GM19240 (cell line): ENCODE data around the gene SRPK2.
"Not testable (repeated sequence)": the region's sequence is repeated elsewhere in the genome, so short reads cannot be mapped to it uniquely, and the experiment has no call there.

ENCODE experiments used
- DNase-seq: peaks from one replicate; pipeline ENCODE4 v3.0.0; 2011; ENCODE audit warnings: low spot score; ENCODE audit not compliant: insufficient read length

The SRPK2 gene

DNA sequence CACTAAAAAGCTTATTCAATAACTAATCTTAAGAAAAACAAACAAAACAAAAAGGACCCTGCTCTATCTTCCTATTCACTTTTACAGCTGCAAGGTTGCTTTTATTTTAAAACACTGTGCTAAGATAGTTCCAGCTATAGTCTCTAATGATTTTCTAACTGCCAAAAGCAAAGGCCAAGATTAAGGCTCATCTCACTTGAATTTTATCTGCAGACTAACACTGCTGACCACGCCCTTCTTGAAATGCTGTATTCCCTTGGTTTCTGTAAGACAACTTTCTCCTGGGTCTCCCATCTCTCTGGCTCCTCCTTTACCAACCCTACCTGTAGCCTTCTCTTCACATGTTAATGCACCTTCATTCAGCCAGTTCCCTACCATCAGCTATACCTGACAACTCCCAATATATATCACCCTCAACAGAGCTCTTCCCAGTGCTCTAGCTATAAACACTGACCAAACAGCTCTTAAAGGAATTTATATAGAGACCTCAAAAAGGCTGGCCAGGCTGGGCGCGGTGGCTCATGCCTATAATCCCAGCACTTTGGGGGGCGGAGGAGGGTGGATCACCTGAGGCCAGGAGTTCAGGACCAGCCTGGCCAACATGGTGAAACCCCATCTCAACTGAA is 11.7 kb downstream of the SRPK2 start:
- no peak for DNase-seq

DNA sequence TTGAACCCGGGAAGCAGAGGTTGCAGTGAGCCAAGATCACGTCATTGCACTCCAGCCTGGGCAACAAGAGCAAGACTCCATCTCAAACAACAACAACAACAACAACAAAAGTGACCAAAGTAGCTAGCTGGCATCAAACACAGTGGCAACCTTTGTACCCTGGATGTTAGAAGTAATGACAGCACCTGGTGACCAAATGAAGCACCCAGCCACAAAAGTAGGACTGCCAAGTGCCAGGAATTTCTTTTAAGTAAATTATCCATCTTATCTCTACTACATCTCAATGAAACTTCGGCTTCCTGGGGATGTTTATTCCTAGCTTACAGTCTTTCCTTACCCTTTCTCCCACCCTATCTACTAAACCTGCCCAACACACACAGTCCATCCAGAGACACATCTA is 18.8 kb downstream of the SRPK2 start:
- DNase-seq, result no peak

DNA sequence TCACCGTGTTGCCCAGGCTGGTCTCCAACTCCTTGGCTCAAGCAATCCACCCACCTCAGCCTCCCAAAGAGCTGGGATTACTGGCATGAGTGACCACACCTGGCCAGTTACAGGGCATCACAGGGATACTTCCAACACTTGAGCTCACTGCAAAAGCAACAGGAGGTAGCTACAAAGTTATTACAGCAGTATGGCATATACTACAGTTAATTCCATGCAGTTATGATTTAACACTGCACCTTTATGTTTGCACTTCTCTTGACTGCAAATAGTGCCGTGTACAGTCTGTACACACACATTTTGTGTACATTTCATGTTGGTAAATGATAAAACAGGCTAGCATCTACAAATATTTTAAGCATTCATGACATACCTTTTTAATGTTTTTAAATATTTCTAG is 21.3 kb downstream of the SRPK2 start:
- DNase-seq, result no peak

GRCh38 chr7:105365541-105366534 is 22.9 kb downstream of the SRPK2 start:
- no peak for DNase-seq

DNA sequence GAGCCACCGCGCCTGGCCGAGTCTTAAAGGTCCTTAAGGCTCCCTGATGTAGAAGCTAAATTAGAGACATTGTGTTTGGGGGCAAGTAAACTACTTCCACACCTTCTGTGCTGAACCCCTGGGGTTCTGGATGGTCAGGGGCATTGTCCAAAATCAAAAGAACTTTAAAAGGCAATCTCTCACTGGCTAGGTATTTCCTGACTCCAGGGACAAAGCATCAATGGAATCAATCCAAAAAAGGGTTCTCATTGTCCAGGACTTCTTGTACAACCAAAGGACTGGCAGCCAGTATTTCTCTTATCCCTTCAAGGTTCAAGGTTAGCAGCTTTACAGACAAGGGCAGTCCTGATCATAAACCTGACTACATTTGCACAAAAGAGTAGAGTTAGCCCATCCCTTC is 24.0 kb downstream of the SRPK2 start:
- DNase-seq, result no peak

DNA sequence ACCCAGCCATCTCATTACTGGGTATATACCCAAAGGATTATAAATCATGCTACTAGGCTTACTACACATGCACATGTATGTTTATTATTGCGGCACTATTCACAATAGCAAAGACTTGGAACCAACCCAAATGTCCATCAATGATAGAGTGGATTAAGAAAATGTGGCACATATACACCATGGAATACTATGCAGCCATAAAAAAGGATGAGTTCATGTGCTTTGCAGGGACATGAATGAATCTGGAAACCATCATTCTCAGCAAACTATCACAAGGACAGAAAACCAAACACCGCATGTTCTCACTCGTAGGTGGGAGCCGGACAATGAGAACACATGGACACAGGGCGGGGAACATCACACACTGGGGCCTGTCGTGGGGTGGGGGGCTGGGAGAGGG is 25.1 kb downstream of the SRPK2 start:
- DNase-seq, result not testable (repeated sequence)

- DNase-seq, result not testable (repeated sequence)
Observed at GRCh38 chr7:105362685-105363084, 26.0 kb downstream of the SRPK2 start.

- not testable (repeated sequence) for DNase-seq
Observed at GRCh38 chr7:105361995-105362394, 26.7 kb downstream of the SRPK2 start.

DNA sequence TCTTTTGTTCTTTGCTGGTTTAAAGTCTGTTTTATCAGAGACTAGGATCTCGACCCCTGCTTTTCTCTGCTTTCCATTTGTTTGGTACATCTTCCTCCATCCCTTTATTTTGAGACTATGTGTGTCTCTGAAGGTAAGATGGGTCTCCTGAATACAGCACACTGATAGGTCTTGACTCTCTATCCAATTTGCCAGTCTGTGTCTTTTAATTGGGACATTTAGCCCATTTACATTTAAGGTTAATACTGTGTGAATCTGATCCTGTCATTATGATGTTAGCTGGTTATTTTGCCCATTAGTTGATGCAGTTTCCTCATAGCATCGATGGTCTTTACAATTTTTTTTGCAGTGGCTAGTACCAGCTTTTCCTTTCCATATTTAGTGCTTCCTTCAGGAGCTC is 28.6 kb downstream of the SRPK2 start:
- not testable (repeated sequence) for DNase-seq

DNA sequence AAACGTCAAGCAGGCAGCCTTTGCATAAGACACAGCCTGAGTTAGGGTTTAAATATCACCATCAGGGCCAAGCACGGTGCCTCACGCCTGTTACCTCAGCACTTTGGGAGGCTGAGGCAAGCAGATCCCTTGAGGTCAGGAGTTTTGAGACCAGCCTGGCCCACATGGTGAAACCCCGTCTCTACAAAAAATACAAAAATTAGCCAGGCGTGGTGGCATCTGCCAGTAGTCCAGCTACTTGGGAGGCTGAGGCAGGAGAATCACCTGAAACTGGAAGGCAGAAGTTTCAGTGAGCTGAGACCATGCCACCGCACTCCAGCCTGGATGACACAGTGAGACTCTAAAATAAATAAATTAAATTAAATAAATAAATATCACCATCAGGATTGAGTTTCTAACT is 33.0 kb downstream of the SRPK2 start:
- no peak for DNase-seq

DNA sequence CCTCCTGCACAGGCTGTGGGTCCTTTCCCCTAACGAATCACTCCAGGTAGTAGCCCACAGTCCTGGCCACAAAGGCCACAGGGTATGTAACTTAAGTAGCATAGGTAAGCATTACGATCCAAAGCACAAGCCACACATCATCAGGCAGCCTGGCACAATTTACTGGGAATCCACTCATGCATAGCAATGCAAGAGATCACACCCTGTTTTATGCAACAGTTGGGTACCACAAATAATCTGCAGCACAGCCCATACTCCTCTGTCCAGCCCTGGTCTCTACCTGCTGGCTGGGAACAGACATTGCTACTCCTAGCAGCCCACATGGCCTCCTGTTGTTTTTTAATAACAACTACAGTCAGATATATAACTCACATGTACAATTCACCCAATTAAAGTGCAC is 34.3 kb downstream of the SRPK2 start:
- DNase-seq, result no peak

GRCh38 chr7:105353752-105354328 is 34.9 kb downstream of the SRPK2 start:
- no peak for DNase-seq

GRCh38 chr7:105352901-105353668 is 35.6 kb downstream of the SRPK2 start:
- DNase-seq, result no peak

GRCh38 chr7:105352018-105352612 is 36.6 kb downstream of the SRPK2 start:
- DNase-seq, result peak; percentile 29

DNA sequence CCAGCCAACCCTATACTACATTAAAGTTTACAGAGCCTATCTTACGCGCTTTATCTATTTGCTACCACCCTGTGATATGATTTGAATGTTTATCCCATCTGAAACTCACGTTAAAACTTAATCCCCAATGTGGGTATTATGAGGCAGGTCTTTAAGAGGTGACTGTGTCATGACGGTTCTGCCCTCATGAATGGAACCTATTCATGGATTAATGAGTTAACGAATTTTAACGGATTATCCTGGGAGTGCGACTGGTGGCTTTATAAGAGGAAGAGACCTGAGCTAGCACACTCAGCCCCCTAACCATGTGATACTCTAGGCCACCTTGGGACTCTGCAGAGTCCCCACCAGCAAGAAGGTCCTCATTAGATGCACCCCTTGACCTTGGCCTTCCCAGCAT is 37.8 kb downstream of the SRPK2 start:
- DNase-seq, result no peak

DNA sequence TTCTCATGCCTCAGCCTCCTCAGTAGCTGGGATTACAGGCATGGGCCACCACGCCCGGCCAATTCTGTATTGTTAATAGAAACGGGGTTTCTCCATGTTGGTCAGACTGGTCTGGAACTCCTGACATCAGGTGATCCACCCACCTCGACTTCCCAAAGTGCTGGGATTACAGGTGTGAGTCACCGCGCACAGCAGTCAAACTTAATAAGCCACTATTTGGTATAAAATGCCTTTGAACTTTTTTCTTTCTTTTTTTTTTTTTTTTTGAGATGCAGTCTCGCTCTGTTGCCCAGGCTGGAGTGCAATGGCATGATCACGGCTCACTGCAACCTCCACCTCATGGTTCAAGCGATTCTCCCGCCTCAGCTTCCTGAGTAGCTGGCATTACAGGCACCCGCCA is 40.5 kb downstream of the SRPK2 start:
- not testable (repeated sequence) for DNase-seq

DNA sequence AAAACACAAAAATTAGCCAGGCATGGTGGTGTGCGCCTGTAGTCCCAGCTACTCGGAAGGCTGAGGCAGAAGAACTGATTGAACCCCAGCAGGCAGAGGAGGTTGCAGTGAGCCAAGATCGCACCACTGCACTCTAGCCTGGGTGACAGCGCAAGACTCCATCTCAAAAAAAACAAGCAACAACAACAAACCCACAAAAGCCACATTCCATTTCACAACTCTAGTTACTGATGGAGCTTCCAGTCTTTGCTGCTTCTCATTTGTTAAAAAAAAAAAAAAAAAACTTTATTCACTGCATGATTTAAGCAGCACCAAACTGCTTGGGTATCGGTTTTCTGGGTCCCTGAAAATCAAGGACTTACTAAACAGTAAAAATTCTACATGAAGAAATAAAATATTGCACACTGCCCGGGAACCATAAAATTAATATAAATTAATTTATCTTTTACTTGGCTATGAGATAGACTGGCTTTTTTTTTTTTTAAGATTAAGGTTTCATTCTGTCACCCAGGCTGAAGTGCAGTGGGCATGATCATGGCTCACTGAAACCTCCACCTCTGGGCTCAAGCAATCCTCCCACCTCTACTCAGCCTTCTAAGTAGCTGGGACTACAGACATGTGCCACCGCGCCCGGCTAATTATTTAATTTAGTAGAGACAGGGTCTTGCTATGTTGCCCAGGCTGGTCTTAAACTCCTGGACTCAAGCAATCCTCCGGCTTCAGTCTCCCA is 42.0 kb downstream of the SRPK2 start:
- DNase-seq, result no peak

GRCh38 chr7:105346138-105346537 is 42.6 kb downstream of the SRPK2 start:
- no peak for DNase-seq

GRCh38 chr7:105345725-105346124 is 43.0 kb downstream of the SRPK2 start:
- no peak for DNase-seq

DNA sequence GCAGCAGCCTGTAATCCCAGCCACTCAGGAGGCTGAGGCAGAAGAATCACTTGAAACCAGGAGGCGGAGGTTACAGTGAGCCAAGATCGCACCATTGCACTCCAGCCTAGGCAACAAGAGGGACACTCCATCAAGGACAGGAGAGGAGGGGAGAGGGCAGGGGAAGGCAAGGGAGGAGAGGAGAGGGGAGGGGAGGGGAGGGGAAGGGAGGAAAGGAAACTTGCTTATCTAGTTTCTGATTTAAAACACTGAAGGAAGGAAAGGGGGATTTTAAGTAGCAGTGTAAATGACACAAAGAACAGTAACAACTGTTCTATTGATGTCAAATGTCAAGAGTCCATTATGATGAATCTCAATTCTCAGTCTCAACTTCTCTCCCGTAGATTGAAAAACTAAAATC is 43.7 kb downstream of the SRPK2 start:
- DNase-seq, result no peak
